HG03457 (cell line): ENCODE measurements around the gene ZP4.
"Not testable (repeated sequence)": the region's sequence is repeated elsewhere in the genome, so short reads cannot be mapped to it uniquely, and the experiment has no call there.

ENCODE experiments used
- ATAC-seq: cut with Tn5 transposase; IDR thresholded peaks from one replicate; pipeline ENCODE4 v1.9.1; 2021; ENCODE audit warnings: moderate number of reproducible peaks; ENCODE audit not compliant: unreplicated experiment

The ZP4 gene

GRCh38 chr1:237877631-237878030, 13.1 kb downstream of the ZP4 start:
- no peak for ATAC-seq

DNA sequence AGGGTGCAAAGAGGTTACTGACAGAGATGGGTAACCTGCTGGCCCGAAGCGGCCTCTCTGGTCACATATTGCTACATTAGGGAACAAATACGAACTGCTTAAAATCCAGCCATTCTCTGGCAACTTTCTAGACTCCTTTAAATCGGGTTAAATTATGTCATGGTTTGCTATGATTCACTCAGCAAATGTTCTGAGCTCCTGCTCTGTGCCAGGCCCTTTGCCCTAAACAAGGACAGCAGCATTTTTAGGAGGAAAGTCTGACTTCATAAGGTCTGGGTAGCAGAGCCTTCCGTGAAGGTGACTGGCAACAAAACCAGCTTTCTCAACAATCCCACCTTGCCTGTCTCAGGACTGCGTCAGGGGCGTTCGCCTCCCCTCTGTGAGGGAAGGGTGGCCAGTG, 15.4 kb downstream of the ZP4 start:
- ATAC-seq = no peak

GRCh38 chr1:237873487-237874211, 17.1 kb downstream of the ZP4 start:
- no peak for ATAC-seq

- no peak for ATAC-seq
Observed at GRCh38 chr1:237868817-237869600, 21.7 kb downstream of the ZP4 start.

GRCh38 chr1:237867380-237867888, 23.3 kb downstream of the ZP4 start:
- no peak for ATAC-seq

- peak; percentile 71 for ATAC-seq
Observed at GRCh38 chr1:237864338-237865244, 26.1 kb downstream of the ZP4 start.

DNA sequence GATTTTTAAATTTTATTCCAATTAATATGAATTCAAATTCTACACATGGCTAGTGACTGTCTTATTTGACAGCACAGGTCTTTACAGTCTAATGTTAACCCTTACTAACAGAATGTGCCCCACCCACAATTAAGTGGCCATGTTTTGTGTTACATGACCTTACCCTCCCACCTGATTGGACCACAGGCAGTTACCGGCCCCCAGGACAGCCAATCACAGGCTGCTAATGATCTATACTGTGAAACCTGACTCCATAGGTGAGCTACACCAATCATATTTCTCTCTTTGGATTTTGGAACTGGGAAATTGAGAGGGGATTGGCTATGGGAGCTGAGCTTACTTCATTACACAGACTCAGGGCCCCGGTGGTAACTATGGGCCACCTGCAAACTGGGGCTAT, 27.5 kb downstream of the ZP4 start:
- ATAC-seq = no peak

GRCh38 chr1:237861944-237862343, 28.8 kb downstream of the ZP4 start:
- no peak for ATAC-seq

DNA sequence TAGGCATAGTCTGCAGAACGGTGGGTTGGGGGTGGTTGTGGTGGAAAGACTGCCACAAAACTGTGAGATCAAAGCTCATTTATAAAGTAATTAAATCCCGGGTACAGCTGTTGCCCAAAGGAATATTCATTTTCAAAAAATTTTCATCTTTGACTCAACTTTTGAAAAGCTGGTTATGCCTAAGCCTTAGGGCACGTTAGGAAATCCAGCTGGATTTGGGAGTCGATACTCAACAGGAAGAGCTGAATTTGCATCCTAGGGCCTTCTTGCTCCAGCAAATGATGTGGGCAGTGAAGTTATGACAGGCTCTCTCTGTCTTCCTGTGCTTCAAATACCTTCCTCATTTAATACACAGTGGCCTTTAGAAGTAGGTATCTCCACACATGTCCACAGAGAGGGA, 31.7 kb downstream of the ZP4 start:
- no peak for ATAC-seq

DNA sequence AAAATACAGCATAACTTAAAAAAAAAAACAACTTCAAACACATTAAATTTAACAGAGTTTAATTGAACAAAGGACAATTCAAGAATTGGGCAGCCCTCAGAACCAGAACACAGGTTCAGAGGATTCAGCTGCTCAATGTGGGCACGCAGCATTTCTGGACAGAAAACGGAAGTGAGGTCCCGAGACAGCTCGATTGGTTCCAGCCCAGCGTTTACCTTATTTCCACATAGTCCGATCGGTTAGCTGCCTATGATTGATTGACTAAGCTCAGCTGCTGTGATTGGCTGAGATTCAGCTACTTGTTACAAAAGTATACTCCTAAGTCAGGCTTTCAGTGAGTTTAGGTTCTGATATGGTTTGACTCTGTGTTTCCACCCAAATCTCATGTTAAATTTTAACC, 33.3 kb downstream of the ZP4 start:
- no peak for ATAC-seq

DNA sequence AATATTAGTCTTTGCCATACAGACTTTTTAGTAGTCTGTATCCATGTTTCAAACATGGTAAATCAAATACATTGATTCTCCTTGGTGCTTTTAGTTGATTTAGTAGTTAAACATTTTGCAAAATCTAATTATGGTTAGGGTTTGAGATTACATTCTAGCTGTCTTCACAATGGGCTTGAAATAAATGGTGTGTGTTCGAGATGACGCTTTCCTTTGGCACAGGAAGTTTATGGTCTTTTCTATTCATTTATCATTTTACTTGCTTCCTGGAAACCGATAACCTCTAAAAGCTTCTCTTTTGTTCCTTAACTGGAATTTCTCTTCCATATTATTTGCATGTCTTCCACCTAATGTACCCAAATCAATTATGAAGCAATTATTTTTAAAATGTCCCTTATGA, 38.4 kb downstream of the ZP4 start:
- no peak for ATAC-seq

- no peak for ATAC-seq
Observed at GRCh38 chr1:237851210-237851845, 39.4 kb downstream of the ZP4 start.

DNA sequence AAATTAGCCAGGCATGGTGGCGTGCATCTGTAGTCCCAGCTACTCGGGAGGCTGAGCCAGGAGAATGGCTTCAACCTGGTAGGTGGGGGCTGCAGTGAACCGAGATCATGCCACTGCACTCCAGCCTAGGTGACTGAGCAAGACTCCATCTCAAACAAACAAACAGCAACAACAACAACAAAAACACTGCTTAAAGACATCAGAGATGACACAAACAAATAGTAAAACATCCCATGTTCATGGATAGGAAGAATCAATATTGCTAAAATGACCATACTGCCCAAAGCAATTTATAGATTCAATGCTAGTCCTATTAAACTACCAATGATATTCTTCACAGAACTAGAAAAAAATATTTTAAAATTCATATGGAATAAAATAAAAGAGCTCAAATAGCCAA, 47.2 kb downstream of the ZP4 start:
- ATAC-seq = not testable (repeated sequence)

GRCh38 chr1:237841485-237841884, 49.2 kb downstream of the ZP4 start:
- no peak for ATAC-seq

DNA sequence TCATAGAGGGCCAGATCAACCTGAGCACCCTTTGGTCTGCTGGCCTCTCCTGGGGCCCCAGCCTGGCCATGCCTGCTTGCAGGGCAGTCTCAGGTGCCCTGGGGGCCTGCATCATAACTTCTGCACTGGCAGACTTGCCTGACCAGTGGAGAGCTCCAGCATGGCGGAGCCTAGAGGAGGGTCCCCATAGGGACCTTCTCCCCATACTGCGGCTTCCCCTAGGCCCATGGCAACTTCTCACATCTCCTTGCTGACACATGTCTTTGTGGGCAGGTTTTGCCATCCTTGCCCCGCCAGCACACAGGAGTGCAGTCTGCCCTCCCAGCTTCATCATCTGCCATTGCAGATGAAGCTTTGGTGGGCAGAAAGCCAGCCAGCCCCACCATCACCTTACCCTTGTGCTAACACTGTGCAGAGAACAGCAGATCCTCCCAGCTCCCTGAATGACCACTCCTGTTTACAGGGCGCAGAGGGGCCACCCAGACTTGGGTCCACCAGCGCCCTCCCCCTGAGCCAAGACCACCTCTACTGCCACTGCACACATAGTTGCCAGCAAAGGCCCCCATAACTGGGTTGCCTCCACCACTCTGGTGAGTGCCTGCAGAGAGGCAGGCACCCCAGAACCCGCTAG, 51.7 kb downstream of the ZP4 start:
- no peak for ATAC-seq

- ATAC-seq = no peak
Observed at GRCh38 chr1:237838320-237838719, 52.4 kb downstream of the ZP4 start.

DNA sequence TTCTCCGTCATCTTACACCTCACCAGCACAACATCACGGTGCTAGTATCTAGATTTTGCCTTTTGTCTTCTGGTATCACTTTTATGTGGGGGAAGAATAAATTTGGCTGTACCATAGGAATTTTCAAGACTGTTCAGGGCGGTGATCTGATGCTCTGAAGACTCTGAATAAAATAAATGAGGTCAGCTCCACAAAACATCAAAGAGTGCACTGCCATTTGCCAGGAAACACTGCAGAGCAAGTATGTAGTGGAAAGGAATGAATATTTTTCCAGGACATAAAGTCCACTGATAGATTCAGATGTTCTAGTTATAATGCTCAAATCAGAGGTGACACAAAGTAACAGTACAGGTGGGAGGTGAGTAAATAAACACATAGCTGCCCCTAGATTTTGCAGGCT, 56.3 kb downstream of the ZP4 start:
- ATAC-seq = no peak

GRCh38 chr1:237834048-237834447, 56.7 kb downstream of the ZP4 start:
- ATAC-seq = no peak

GRCh38 chr1:237832858-237833257, 57.9 kb downstream of the ZP4 start:
- no peak for ATAC-seq
